Activated T-helper 17 cell treated with anti-CD3 and anti-CD28 coated beads, Interleukin-2, amount 50 U/mL, for 72 hours (primary cell): ENCODE measurements around the gene OR6P1. TPM values are rescaled to one million over a fixed set of nuclear protein-coding genes. Genes with fewer than 3 reads are reported as not detected.

ENCODE experiments used
- ATAC-seq: fragments of 150-1000 bp; cut with Tn5 transposase; replicated peaks from 2 replicates; pipeline ENCODE4 v1.10.0; 2021; ENCODE audit warnings: mild to moderate bottlenecking, moderate library complexity
- H3K27ac Mint-ChIP-seq: one replicate; pipeline ENCODE4 v1.8.0; 2022; ENCODE audit warnings: mixed read lengths
- H3K27me3 Mint-ChIP-seq: one replicate; pipeline ENCODE4 v1.8.0; 2022; ENCODE audit warnings: mixed read lengths
- H3K36me3 Mint-ChIP-seq: one replicate; pipeline ENCODE4 v1.8.0; 2022; ENCODE audit warnings: low read depth, mild to moderate bottlenecking, mixed read lengths
- H3K4me1 Mint-ChIP-seq: one replicate; pipeline ENCODE4 v1.8.0; 2022; ENCODE audit warnings: mixed read lengths
- H3K4me3 Mint-ChIP-seq: one replicate; pipeline ENCODE4 v1.8.0; 2022; ENCODE audit warnings: mild to moderate bottlenecking, mixed read lengths
- H3K9me3 Mint-ChIP-seq: one replicate; pipeline ENCODE4 v1.8.0; 2022; ENCODE audit warnings: mixed read lengths
- total RNA-seq, 2 donors: library from RNA; stranded (reverse); gene quantifications; one replicate each; pipeline ENCODE4 v1.2.3, GENCODE V29; 2022

OR6P1 gene
- total RNA-seq, 2 donors from 2014 or later = not detected

DNA sequence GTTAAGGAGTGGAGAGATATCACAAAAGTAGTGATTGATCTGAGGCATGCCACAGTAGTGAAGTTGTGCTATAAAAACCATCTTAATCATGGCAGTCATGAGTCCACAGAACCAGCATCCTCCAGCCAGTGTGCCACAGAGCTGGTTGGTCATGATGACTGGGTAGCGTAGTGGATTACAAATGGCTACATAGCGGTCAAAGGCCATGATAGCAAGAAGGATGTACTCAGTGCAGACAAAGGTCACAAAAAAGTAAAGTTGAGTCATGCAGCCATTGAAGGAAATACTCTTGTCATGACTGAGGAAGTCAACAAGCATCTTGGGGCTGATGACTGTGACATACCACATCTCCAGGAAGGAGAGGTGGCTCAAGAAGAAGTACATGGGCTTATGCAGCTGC is 22.8 kb downstream of the OR6P1 start:
- Mint-ChIP-seq H3K27me3 (peaks cover 16% of the 10 kb centered on the region), H3K9me3 (no peaks in the 10 kb centered on the region), H3K27ac (peak overlapping the region; percentile 63), H3K36me3 (no peaks in the 10 kb centered on the region), H3K4me1 (no peaks in the 10 kb centered on the region), H3K4me3 (no peak overlapping the region)
- peak; percentile 56 for ATAC-seq

DNA sequence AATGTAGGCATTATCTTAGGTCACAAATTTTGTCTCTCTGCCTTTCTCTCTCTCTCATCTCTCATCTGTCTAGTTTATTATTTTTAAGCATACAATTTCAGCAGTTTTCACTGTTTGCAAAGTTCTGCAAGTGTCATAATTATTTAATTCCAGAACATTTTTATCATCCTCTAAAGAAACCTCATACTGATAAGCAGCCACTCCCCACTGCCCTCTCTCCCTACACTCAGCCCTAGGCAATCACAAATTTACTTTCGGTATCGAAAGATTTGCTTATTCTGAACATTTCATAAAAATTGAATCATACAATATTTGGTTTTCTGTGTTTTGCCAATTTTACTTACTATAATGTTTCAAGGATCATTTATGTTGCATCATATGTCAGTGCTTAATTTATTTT is 32.8 kb downstream of the OR6P1 start:
- no peak overlapping the region for H3K27ac Mint-ChIP-seq
- no peak overlapping the region for H3K4me3 Mint-ChIP-seq
- no peaks in the 10 kb centered on the region for H3K9me3 Mint-ChIP-seq
- no peak for ATAC-seq
- peaks cover 1% of the 10 kb centered on the region for H3K27me3 Mint-ChIP-seq
- no peaks in the 10 kb centered on the region for H3K4me1 Mint-ChIP-seq
- no peaks in the 10 kb centered on the region for H3K36me3 Mint-ChIP-seq

DNA sequence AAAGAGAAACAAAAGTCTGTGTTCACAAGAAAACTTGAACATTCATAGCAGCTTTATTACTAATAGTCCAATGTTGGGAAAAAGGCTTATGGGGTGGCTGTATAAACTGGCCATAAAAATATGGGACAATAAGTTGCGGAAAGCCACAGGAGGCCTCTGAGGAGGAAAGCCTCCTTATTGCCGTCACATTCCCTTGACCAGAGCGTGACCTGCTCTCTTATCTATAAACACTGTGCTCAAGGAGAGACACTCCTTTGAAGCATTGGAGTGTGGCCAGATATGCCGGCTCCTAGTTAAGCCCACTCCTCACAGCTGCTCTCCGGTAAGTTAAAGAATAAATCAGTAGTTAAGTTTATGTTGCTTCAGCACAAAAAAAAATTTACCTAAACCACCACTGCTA is 35.9 kb downstream of the OR6P1 start:
- Mint-ChIP-seq H3K4me3 (no peak overlapping the region), H3K4me1 (no peaks in the 10 kb centered on the region)

DNA sequence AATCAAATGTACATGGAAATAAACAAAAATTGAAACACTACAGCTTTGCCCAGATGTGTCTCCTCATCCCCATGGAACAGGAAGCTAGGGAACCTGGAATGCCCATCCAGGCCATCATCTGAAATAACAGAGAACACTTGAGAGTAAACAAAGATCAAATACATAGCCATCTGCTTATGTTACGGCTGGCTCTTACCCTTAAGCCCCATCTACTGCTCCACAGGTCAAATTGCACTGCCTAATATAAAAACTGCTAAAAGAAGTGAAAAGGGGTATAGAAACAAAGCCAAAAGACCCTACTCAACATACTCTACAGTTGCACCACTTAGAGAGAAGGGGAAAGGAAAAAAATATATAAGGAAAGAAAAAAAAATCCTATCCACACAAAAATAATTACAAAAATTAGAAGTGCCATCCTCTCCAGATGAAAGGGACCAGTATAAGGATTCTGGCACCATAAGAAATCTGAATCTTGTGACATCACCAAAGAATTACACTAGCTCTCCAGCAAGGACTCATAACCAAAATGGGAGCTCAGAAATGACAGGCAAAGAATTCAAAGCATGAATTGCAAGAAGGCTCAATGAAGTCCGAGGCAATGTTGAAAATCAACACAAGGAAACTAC is 43.1 kb downstream of the OR6P1 start:
- H3K9me3 Mint-ChIP-seq = no peaks in the 10 kb centered on the region
- no peaks in the 10 kb centered on the region for H3K36me3 Mint-ChIP-seq
- no peak overlapping the region for H3K27ac Mint-ChIP-seq
- peak; percentile 42 for ATAC-seq
- no peak overlapping the region for H3K4me3 Mint-ChIP-seq
- H3K4me1 Mint-ChIP-seq = no peaks in the 10 kb centered on the region
- peaks cover 28% of the 10 kb centered on the region for H3K27me3 Mint-ChIP-seq

More for the DNA sequence above, 35.9 kb downstream of the OR6P1 start:
- no peak overlapping the region for H3K27ac Mint-ChIP-seq
- no peaks in the 10 kb centered on the region for H3K36me3 Mint-ChIP-seq
- ATAC-seq = no peak
- peaks cover 14% of the 10 kb centered on the region for H3K27me3 Mint-ChIP-seq
- H3K9me3 Mint-ChIP-seq = no peaks in the 10 kb centered on the region

DNA sequence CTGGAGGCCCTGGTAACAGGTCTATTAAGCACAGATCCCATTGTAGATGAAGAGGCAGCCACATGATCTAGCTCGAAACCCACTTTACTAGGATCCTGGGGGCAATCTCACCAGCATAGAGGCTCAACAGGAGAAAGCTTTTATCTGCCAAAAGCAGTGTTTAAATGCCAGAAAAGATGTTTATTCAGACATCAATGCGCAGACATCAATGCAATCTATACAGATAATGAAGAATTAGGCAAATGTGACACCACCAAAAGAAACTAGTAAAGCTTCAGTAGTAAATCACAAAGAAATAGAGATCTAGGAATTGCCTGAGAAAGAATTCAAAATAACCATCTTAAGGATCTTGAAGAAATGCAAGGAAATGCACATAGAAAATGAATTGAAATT is 48.7 kb downstream of the OR6P1 start:
- H3K4me1 Mint-ChIP-seq = no peaks in the 10 kb centered on the region
- peaks cover 11% of the 10 kb centered on the region for H3K27me3 Mint-ChIP-seq
- H3K27ac Mint-ChIP-seq = no peak overlapping the region
- ATAC-seq = no peak
- no peaks in the 10 kb centered on the region for H3K36me3 Mint-ChIP-seq
- H3K4me3 Mint-ChIP-seq = no peak overlapping the region
- no peaks in the 10 kb centered on the region for H3K9me3 Mint-ChIP-seq

DNA sequence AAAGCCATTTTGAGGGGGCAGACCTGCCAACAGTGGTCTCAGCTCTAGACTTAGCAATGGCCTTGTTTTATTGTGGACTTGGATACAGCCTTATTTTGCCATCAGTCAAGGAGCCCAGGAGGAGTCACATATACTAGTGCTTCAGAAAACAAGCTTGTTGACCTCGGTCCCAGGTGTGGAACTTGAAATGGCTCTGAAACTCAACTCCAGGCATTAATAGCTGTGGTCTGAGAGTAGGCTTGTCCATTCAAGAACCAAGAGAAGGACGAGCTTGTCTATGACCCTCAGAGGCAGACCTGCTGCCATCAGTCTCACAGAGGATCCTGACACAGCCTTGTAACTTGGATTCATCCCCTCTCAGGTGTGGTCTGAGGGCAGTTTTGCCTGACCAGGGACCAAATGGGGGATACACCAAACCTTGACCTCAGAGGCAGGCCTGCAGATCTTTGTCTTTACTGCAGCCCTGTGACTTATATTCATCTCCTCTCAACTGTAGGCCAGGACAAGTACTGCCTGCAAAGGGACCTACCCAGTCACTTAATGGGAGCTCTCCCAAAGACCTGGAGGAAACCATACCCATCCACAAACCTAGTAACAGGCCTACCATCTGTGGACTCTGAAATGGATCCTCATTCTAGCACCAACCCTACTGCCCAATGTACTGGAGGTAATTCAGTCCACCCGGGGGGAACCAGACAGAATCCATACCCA is 49.3 kb downstream of the OR6P1 start:
- Mint-ChIP-seq H3K27ac (no peak overlapping the region), H3K27me3 (peaks cover 11% of the 10 kb centered on the region), H3K9me3 (no peaks in the 10 kb centered on the region), H3K36me3 (no peaks in the 10 kb centered on the region), H3K4me3 (no peak overlapping the region), H3K4me1 (no peaks in the 10 kb centered on the region)
- ATAC-seq = no peak

DNA sequence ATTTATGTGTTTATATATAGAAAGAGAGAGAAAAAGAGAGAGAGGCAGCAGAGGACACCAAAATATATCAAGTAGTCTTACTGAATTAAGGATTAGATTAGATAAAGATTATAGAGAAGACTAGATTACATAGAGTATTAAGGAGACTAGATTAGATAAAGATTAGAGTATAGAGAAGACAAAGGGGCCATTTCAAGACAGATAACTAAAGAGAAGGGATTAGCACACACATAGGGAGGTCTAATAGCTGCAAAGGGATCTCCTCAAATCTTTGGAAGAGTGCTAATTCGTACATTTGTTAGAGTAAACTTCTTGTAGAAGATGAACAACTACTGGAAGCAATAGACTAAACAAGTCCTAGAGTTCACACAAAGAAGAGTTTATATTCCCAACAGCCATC is 50.4 kb downstream of the OR6P1 start:
- Mint-ChIP-seq H3K27me3 (peaks cover 15% of the 10 kb centered on the region), H3K4me1 (no peaks in the 10 kb centered on the region), H3K9me3 (no peaks in the 10 kb centered on the region), H3K27ac (no peak overlapping the region), H3K36me3 (no peaks in the 10 kb centered on the region), H3K4me3 (no peak overlapping the region)
- ATAC-seq = no peak

DNA sequence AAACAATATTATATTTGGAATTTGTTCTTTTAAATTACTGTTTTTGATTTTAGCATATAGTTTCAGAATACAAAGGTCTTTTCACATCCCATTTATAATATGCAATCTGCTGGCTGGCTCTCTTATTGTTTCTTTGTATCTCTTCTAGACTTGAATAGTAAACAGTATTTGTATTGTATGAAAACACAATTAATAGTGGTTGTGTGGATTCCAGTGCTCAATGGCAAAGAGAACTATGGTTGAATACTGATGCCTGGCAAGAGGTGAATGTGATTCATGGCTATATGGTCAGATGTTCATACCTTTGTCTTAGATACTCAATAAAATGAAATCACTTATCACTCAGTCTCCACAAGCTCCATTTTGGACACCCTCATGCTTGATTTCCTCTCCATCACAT is 53.4 kb downstream of the OR6P1 start:
- no peak for ATAC-seq
- H3K9me3 Mint-ChIP-seq = no peaks in the 10 kb centered on the region
- H3K27ac Mint-ChIP-seq = no peak overlapping the region
- no peaks in the 10 kb centered on the region for H3K4me1 Mint-ChIP-seq
- H3K4me3 Mint-ChIP-seq = no peak overlapping the region
- H3K36me3 Mint-ChIP-seq = no peaks in the 10 kb centered on the region
- H3K27me3 Mint-ChIP-seq = peaks cover 9% of the 10 kb centered on the region

Other genes starting within 250 kb of the OR6P1 start
- not detected for gene CD1B, start 239.0 kb downstream of the OR6P1 start, total RNA-seq
- gene CD1E, start 216.7 kb downstream of the OR6P1 start, total RNA-seq = not detected
- not detected for gene OR10T2, start 171.1 kb downstream of the OR6P1 start, total RNA-seq
- not detected for gene OR10K2, start 144.3 kb downstream of the OR6P1 start, total RNA-seq
- gene OR10K1, start 108.7 kb downstream of the OR6P1 start, total RNA-seq = not detected
- gene OR10R2, start 98.4 kb downstream of the OR6P1 start, total RNA-seq = not detected
- gene OR6Y1, start 16.2 kb downstream of the OR6P1 start, total RNA-seq = not detected
- gene OR10X1, start 9.3 kb upstream of the OR6P1 start, total RNA-seq = not detected
- not detected for gene OR10Z1, start 34.7 kb upstream of the OR6P1 start, total RNA-seq
- under 1 TPM in 1 of 2 donors, not detected in 1; 0.42 TPM for gene SPTA1, start 116.1 kb upstream of the OR6P1 start, total RNA-seq
- not detected for gene OR6K2, start 130.1 kb upstream of the OR6P1 start, total RNA-seq
- not detected for gene OR6K3, start 150.1 kb upstream of the OR6P1 start, total RNA-seq
- gene OR6K6, start 184.1 kb upstream of the OR6P1 start, total RNA-seq = not detected
- not detected for gene OR6N1, start 201.6 kb upstream of the OR6P1 start, total RNA-seq
- gene OR6N2, start 210.6 kb upstream of the OR6P1 start, total RNA-seq = not detected